Epidermal melanocyte (primary cell): Measurements from ENCODE around the gene NAPA.
"Not testable (repeated sequence)": the region's sequence is repeated elsewhere in the genome, so short reads cannot be mapped to it uniquely, and the experiment has no call there.

ENCODE experiments used
- DNase-seq: peaks from one replicate; pipeline ENCODE4 v3.0.0; 2011; ENCODE audit warnings: low spot score; ENCODE audit not compliant: insufficient read length

Gene NAPA

DNA sequence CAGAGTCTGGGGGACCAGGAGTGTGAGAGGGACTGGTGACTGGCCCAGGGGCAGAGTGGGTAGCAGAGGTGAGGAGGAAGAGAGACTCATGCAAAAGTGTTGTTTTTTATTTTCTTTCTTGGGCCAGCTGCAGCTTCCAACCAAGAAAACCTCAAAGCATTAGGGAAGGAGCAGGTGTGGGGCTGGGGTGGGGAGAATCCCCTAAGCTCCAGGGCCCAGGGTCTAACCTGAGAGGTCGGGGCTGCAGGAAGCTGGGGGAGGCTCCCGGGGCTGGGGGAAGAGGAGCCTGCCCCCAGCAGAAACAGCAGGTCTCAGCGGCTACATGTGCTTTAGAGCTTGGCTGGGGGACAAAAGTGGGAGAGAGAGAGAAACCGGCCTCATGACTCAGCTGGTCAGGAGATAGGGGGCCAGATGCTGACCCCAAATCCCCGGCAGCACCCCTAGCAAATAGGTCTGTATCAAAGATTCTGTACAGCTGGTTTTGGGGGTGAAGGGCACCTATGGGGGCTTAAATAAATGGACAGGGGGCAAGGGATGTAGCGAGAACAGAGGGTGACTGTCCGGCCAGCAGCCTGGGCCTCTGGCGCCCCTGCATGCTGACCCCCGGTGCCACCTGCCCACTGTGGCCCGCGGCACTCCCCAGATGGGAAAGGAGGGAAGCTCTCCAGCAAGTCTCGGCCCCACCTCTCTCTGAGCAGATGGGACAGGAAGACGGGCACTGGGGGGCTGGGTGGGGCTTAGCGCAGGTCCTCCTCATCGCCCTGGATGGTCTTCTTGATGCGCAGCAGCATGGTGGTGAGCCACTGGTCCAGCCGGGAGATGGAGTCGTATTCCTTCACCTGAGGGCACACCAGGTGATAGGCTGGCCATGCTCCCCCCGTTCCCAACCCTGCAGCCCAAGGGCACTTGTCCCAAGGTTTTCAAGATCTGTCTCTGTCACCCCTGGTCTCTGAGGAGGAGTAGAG lies 27.0 kb downstream of the NAPA start:
- no peak for DNase-seq

DNA sequence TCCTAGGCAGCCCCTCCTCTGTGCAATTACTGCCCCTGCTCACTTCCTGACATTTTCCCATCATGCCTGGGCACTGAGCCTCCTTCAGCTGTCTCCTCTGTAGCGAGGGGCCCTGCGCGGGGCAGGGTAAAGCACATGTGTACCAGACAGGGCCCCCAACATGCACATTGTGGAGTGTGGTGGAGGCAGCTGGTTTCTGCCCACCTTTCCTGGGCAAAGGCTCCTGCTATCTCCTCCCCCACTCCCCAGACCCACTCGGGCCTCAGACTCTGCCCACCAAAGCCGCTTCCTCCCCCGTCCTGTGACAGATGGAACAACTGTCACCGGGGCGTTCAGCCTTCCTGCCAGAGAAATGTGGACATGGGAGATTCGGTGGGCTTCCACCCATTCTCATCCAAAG lies 28.0 kb downstream of the NAPA start:
- no peak for DNase-seq

DNA sequence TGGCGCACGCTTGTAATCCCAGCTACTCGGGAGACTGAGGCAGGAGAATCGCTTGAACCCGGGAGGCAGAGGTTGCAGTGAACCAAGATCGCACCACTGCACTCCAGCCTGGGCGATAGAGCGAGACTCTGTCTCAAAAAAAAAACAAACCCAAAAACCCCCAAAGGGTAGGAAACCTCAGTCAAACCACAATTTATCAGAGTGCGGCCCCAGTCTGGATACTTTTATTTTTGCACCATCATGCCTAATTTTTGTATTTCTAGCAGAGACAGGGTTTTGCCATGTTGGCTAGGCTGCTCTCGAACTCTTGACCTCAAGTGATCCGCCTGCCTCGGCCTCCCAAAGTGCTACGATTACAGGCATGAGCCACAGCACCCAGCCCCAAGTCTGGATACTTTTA lies 28.6 kb downstream of the NAPA start:
- DNase-seq = not testable (repeated sequence)

DNA sequence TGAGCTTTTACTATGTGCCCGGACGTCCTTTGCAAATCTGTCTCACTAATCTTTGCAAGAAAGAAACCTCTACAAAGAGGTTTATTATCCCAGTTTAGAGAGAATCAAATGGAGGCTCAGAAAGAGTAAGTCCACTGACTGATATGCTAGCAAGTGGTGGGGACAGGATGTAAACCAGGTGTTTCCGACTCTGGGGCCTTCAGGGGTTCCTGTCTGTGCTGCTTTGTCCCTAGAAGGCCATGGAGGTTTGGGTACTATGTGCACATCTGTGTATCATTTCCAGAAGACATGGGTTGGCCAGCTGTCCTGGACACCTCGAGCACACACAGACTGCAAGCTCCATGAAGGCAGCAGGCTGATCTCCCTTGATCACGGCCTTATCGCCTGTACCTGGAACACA lies 29.7 kb downstream of the NAPA start:
- DNase-seq = no peak

DNA sequence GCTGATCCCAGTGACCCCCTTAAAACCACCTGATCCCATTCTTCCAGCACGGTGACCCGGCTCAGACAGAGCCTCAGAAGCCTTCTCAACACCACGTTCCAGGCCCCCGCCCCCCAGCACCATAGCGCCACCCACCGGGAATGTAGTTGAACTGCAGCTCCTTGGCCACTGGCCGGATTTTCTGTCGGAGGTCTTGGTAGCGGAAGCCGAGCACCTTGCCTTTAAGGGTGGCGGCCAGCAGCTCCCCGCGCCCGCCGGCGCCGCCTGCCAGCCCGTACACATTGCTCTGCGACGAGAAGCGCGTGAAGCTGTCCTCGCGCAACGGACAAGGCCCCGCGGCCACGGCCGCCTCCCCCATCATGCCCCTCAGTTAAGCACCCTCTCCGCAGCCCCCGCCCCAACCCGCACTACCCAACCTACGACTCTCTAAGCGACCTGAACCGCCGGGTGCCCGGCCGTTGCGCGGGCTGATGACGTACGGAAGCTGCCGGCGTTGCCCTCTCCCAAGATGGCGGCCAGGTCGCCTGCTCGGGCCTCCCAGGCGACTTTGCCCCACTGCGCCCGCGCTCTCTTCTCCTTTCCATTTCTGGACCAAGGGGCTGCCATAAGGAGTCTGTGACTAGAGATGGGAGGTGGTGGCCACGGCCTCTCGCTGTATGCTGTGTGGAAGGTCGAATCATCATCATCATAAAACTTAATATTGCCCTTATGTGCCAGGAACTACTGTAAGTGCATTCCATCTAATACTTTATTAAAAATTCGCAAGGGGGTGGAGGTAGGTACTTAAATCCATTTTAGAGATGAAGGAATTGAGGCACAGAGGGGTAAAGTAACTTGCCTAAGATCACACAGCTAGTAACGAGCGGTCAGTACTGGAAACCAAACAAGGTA lies 30.8 kb downstream of the NAPA start, which contains the start of gene KPTN:
Gene KPTN (minus strand): TSS at position 420 of the 891 bp plus-strand sequence. CDS start 59 bp downstream, at position 361.
- peak; percentile 98 for DNase-seq

DNA sequence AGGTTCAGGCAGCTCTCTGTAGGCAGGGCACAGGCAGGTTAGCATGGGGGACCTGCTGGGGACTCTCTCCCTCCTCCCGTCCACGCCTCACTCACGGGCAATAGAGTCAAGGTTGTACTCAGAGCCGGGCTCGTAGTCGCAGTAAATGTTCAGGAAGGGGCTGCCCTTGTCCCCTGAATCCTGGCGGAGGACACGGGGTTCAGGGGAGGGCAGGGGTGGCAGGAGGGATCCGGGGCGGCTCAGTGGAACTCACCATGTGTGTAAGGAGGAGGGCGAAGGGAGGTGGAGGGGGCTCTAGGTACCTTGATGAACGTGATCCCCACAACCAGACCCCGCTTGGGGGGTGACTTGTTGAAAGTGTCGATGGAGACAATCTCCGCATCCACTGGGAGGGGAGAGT lies 31.7 kb downstream of the NAPA start:
- DNase-seq = no peak

DNA sequence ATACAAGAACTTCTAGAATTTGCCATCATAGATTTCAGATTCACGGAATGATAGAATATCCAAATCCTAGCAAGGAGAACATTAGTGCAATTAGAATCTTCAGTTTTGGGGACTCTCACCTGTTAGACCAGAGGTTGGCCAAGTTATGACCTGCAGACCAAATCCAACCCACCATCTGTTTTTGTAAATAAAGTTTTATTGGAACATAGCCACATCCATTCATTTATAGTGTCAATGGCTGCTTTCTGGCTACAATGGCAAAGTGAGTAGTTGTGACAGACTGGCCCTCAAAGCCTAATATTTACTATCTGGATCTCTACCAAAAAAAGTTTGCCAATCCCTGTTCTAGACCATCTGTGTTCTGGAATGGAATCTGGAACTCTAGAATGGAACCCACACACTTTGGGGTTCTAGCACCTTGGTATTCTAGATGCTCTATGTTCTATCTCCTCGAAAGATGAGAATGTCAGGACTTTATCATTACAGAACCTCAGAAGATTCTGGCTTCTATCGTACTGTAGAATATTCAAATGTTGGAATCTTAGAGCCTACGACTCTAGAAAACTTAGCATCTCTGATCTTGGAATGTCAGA lies 33.3 kb downstream of the NAPA start:
- DNase-seq = no peak

DNA sequence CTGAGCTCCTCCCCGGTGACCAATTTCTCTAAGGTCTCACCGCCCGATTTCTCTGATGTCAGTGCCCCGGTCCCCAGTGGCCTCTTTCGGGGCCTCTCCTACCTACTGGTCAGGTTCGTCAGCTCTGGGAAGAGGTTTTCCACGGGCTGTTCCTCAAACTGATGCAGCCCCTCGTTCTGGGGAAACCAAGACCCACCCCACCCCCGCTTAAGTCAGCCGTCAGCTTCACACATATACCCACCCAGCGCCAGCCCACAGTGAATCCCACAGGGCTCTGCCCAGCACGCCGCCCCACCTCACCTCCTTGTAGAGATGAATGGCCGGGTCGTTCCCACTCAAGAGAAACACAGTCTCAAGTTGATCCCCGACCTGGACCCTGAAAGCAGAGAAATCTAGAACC lies 34.2 kb downstream of the NAPA start:
- no peak for DNase-seq

DNA sequence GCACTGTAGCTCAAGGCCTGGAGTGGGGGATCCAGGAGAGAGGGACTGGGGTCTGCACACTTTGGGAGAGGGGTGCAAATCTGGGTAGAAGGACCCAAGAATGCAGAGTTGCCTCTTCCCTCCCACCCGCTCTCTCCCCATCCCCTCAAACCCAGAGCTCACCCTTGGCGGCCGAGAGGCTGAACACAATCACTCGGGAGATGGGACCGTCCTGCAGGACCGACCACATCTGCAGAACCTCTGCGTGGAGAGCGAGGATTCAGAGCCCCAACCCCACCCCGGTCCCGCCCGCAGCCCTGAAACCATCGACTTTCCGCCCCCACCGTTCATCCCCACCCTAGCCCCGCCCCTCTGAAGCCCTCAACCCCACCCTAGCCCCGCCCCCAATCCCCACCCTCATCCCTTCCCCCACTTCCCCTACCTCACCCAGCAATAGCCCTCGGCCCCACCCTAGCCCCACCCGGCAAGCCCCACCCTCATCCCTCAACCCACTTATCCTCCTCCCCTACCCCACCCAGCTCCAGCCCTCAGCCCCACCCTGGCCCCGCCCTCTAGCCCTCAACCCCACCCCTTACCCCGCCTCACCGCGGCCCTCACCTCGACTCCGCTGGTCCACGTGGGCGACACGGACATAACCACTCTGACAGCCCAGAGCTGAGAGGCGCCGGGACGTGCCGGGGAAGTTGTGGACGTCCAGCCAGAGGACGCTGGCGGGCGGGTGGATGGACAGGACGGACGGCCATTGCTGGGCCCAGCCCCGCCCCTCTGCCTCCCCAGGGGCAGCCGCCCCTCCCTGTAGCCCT lies 35.0 kb downstream of the NAPA start:
- DNase-seq = no peak

DNA sequence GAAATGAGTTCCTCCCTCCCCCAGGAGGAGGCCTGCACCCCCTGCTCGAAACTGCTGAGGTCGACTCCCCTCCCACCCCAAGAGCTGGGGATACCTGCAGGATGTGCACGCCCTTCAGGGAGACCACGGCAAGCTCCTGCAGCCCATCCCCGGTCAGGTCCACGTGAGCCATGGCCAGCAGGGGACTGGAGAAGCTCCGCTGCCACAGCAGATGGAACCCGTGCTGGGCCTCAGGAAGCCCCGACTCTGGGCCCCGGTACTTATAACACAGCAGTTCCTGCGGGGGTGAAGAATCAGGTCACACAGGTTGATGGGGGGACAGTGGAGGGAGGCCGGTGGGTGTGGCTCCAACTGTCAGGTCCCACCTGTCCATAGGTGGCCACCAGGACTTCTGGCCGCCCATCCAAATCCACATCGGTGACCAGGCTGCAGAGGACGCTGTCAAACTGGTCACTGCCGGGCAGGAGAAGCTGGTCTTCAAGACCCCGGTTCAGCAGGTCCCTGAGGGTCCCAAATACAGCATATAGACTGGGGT lies 38.4 kb downstream of the NAPA start:
- no peak for DNase-seq

DNA sequence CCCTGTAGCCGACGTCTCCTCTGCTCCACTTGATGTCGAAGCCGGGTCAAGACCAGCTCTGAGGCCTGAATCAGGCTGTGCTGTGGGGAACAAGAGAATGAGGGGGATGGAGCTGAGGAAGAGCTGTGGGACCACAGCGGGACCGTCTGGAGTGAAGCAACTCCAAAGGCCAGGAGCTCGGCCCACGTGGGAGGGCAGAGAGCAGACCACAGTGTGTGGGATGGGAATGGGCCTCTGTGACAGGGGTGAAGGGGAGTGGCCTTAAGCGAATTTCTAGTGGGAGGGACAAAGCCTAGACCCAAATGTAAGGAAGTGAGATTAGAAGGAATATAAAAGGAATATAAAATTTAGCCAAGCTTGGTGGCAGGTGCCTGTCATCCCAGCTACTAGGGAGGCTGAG lies 39.4 kb downstream of the NAPA start:
- DNase-seq = no peak

DNA sequence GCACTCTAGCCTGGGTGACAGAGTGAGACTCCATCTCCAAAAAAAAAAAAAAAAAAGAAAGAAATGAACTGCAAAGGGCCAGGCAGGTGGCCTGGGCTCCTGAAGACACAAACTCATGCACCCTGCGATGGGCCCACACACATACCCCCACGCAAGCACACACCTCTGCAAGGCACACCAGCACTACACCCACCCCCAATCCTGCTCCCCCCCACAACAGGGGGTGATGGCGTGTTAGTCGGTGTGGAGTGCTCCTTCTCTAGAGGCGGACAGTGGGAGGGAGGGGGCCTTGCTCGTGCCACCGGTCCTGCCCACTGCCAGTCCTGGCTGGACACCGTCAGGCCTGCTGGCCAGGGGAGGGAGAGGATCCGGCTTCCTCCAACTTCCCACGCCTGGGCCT lies 41.5 kb downstream of the NAPA start:
- no peak for DNase-seq

DNA sequence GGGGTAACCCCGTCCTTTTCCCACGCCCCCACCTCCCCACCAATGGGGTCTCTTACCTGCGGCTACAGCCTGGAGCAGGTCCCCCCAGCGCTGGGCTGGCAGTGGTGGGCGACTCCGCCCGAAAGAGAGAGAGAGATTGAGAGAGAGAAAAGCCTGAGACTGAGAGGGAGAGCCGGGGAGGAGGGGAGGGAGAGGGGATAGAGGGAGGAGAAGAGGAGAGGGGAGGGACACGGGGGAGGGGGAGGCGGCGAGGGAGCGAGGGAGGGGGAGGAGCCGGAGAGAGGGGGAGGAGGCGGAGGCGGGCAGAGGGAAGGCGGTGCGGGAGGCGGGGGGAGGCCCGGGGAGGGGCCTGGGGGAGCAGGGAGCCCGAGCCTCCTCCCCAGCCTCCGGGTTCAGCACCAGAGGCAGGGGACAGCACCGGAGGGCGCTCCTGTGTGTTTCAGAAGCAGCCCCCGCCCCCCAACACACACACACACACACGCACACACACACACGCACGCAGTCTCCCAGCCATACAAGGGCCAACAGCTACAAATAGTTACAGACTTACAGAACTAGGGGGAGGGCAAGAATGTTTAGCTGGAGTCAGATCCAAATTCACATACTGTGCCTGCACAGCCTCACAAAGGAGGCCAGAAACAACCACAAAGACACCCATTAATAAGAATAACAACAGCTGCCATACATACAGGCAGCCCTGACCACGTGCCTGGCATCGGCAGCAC lies 43.0 kb downstream of the NAPA start, which contains the start of gene SLC8A2:
Gene SLC8A2 (minus strand): TSS at position 161 of the 725 bp plus-strand sequence. CDS start 5,490 bp downstream, outside the sequence.
- DNase-seq = peak; percentile 67

DNA sequence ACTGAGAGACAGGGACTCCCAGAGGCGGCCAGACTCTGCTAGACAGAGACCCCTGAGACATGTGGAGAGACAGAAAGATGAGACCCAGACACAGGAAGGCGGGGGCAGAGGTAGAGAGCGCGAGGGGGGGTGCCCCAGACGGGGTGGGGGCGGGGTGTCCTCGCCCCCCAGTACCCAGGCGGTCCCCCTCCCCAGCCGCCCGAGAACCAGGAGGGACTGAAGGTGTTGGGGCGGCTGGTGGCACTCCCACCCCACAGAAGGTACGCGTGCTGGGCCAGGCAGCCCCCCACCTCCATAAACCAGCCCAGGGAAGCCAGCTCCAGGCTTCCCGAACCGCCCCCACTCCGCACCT lies 43.5 kb downstream of the NAPA start:
- DNase-seq = no peak

DNA sequence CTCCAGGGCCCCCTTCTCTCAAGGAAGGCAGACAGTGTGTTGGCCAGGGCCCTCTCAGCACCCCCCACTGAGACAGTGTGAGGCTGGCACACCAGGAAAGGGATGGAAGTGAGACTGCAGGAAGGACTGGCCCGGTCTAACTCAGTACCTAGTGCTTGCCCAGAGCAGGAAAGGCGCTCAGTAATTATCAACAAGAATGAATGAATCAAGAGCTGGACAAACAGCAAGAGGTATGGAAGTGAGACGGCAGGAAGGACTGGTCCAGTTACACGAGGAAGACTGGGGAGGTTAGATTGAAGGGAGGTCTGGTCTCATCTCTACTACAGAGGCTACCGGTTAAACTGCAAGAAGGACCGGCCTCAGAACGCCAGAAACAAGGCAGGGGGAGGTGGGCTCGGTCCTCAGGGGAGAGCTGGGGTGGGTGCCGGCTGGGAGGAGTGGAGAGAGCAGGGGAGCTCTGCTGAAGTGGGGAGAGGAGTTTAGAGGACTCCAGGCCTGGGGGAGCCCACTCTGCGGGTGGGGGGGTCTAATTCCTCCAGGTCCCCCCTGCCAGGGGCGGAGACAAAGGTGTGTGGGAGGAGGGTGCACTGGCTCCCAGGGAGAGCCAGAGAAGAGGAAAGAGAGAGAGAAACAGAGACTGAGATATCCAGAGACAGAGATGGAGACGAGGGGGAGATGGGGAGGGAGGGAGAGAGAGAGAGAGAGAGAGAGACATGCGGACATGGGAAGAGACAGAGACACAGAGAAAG lies 44.2 kb downstream of the NAPA start:
- no peak for DNase-seq

DNA sequence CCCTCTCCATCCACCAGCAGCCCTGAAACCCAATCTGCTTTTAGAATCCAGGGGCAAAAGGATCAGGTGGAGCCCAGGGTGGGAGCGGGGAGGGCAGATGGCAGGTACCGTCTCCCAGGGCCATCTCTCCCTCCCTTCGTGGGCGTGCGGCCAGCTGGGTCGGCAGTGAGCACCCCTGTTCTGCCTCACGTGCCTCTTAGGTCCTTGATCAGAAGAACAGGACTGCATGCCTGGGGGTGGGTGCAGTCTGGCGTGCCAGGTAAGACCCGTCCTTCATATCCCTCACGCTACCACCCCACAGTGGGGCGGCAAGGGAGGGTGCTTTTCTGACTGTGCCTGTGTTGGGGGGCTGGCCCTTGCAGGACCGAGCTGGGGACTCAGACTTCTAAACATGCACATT lies 45.1 kb downstream of the NAPA start:
- no peak for DNase-seq

DNA sequence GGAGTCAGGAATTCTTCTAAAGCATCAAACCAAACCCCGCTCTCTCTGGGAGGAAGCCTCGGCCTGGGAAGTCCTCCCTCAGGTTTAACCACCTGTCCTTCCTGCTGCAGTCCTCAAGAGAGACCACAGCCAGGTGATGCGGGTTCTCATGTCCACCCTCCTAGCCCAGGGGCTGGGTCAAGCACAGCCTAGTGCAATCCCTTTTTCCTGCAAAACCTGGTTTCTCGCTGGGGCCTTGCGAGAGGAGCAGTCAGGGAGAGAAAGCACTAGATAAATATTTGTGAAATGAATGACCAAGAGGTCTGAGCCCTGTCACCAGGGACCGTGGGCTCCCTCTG lies 45.5 kb downstream of the NAPA start:
- DNase-seq = no peak

DNA sequence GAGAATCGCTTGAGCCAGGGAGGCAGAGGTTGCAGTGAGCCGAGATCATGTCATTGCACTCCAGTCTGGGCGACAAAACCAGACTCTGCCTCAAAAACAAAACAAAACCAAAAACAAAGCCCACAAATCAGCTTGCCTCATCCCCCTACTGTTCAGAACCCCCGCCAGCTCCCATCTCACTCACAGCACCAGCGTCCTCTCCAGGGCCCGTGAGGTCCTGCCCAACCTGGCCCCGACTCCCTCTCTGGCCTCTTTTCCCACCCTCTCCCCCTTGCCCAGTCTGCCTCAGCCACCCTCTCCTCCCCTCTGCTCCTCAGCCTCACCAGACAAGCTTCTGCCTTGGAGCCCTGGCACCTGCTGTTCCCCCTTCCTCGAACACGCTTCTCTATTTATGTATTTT lies 46.9 kb downstream of the NAPA start:
- DNase-seq = no peak

DNA sequence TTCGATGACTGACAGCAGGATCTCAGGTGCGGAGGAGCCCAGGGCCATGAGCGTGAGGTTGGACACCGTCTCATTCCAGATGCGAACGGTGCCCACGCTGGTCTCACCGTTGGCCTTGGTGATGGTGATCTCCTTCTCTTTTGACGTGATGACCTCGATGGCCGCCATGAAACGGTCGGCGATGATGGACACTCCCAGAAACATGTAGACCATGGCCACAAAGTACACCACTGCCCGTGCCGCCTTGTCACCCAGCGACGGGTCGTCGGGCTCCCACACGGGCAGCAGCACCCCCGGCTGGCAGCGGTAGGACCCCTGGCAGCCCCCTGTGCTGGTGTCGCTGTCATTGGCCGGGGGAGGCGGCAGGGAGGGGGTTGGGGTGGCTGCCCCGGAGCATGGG lies 48.9 kb downstream of the NAPA start:
- no peak for DNase-seq
